ENCODE results near the gene DNAH7.

DNA sequence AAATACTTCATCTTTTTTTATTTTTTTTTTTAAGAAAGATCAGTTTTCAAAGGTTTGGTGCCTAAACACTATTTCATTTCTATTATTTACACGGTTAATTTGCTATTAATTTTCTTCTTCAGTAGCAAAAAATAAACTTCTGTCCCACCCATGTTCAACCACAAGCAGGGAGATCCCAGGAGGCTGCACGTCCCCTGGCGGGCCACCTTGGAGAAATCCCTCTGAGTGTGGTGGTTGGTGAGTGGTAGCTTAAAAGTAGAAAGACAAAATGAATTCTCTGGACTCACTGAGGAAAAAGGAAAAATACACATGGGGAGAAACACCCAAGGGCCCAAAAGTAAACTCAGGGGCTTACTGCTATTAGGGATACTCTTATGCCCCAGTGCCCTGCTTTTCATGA is 143.5 kb downstream of the DNAH7 start:
- TF ChIP-seq, protein P1, sequence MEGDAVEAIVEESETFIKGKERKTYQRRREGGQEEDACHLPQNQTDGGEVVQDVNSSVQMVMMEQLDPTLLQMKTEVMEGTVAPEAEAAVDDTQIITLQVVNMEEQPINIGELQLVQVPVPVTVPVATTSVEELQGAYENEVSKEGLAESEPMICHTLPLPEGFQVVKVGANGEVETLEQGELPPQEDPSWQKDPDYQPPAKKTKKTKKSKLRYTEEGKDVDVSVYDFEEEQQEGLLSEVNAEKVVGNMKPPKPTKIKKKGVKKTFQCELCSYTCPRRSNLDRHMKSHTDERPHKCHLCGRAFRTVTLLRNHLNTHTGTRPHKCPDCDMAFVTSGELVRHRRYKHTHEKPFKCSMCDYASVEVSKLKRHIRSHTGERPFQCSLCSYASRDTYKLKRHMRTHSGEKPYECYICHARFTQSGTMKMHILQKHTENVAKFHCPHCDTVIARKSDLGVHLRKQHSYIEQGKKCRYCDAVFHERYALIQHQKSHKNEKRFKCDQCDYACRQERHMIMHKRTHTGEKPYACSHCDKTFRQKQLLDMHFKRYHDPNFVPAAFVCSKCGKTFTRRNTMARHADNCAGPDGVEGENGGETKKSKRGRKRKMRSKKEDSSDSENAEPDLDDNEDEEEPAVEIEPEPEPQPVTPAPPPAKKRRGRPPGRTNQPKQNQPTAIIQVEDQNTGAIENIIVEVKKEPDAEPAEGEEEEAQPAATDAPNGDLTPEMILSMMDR (IDR thresholded peaks at IDR 0.05) = no peak
- TF ChIP-seq ZFX (IDR thresholded peaks at IDR 0.05; ENCODE audit: borderline replicate concordance) = no peak
